ENCODE results near the gene FSIP1.

FSIP1 gene

DNA sequence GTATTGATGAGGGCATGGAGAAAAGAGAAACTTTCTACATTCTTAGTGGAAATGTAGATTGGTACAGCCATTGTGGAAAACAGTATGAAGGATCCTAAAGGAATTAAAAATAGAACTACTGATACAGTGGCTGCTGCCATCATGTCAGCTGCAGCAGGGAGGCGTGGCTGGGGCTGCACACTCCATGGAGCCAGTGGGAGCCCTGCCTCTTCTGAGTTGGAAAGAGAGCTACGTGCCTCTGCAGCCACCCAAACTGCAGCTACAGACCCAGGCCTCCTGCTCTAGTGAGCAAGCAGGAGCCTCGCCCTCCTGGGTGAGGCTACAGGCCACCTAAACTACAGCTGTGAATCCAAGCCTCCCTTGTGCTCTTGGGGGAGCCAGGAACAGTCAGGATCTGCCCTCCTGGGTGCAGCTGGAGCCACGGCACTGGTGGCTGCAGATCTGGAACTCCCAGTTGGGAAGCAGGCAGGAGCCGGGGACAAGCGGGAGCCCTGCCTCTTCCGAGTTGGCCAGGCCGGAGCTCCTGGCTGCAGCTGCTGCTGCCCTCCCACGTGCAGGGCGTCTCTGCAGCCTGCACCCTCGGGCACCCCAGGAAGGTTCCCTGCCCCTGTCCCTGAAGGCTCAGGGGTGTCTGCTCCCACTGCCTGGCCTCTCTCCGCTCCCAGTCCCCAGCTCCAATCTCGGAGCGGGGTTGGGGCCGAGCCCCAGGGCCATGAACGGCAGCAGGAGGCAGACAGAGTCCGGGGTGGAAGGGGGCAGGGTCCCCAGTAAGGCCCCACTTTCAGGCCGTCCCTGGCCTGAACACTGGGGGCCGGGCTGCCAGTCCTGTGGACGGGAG, 137.3 kb downstream of the FSIP1 start:
- no peak for DNase-seq (ENCODE audit: low spot score)

DNA sequence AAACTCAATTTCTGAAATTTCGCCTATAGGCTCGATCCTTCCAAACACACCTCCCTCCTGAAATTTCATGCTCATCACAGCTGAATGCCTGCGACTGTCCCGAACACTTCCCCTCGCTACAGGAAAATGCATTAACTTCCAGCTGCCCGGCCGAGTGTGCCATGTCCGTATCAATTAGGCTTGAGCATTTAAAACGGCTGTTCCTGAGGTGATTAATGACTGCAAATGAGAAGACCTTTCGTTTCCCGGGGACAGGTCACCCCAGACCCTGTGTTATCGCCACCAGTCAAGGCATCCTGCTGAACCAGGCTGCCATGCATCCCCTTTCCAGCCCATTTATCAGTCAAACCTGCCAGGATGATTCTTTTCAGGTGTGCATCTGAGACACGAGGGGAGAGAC, 138.5 kb downstream of the FSIP1 start:
- no peak for DNase-seq (ENCODE audit: low spot score)

DNA sequence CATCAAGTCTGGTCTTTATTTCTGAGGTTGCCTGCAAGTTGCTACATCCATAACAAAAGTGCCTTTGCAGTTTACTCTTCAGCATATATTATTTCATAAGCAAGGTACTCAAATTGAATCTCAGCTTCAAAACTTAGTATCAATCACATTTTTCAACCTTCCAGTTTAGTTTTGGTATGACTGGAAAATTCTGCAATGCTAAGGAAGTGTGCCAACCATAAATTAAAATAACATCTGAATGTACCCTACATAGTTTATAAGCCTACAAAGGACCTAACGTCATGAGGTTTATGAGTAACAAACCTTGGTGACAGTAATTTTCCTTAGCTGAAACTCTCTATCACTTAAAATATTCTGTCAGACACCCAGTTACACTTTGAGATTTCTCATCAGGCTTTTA, 138.9 kb downstream of the FSIP1 start:
- DNase-seq (ENCODE audit: low spot score), result no peak

DNA sequence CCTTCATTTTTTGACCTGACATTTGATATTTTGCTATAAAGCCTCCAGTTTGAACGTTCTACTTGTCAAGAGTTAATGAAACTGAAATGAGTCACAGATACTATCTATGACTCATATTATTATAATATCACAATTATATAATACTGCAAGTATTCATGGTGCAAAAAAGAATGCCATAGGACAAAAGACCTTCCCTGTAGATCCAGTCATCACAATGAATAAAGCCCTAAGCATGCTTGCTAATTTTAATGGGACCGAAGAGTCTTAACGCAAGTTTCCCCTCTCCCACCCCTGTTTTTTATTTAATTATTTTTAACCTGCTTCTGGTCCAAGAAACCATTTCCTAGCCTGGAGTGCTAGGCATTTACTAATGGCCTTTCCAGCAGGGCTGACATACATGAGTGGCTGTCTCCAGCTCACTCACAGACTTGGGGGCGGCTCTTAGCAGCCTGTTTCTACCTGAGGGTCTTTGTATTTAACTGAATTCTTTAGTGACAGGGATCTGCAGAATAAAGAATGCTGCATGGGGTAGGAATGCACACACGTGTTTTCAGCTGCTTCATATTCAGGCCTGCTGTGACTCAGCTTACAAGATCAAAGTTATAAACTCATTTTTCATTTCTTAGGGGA, 140.5 kb downstream of the FSIP1 start:
- peak; percentile 50 for DNase-seq (ENCODE audit: low spot score)

DNA sequence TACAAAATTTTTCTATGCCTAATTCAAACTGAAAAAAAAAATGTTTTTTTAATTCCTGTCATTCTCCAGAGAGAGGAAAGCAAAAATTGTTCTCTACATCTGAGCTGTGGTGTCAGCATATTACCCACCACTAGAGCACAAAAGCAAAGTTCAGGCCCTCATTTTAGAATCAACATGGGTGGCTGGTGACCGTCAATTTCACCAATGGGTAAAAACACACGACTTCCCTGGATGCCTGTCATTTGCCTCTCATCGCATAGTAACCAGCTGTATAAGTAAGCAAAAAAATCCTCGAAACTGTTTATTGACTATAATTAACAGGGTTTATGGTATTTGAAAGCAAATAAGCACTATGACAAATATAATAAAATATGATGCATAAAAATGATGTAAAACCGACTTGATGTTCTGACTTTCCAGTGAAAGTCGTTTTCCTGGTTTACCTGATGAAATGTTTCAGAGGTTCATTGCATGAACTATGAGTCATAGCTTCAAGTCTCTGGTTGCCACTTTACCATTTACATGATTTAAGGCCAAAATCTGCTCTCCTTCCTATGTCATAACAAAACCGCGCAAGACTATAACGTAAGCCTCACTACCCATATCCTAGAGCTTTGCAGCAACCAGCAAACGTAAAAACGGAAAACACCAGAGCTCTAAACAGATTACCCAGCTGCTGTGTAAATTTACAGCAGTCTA, 141.3 kb downstream of the FSIP1 start:
- no peak for DNase-seq (ENCODE audit: low spot score)

DNA sequence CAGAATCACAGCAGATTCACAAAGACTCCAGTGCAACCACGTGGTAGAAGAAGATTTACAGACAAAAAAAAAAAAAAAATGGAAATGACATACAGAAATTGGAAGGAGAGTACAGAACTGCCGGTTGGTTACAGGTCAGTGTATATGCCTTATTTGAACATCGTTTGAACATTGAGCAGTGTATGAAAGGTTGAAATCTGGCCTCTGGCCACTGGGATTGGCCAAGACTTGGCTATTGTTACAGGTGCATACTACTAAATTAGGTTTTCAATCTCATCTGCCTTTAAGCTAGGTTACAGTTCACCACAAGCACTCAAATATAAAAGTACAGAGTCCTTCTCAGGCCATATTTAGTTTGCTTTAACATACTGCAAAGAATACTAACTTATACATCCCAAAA, 142.0 kb downstream of the FSIP1 start:
- no peak for DNase-seq (ENCODE audit: low spot score)

DNA sequence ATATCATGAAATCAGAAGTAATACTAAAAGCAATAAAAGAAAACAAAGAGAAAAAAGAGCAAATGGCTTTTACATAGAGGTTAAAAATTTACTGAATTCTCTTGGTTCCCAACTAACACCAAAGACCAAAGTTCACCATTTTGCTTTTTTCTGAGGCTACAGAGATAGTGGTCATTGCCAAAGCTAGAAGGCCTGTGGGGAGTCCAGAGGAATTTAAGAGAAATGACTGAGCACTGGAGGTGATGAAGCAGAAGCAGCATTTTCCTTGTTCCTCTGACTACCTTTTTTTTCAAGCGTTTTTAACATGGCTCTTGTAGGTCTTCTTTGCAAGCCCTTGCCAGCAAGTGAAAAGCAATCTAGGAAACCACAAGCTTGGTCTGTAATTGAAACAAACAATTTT, 143.6 kb downstream of the FSIP1 start:
- DNase-seq (ENCODE audit: low spot score), result no peak

DNA sequence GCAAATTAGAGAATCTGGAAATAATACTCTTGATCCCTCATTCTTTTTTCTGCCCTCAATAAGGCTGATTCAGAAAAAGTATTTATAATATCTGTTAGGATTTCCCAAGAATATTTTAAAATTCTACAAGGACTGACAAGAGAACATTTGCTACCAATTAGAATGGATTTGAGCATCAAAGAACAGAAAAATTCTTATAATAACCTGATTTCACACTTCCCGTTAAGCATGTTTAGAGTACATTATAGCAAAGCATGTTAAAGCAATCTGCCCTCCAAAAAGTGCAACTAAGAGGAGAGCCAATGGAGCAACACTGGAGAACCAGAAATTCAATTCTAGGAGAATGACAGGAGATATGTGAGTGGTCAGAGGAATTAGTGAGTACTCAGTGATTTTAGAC, 144.6 kb downstream of the FSIP1 start:
- DNase-seq (ENCODE audit: low spot score), result no peak

DNA sequence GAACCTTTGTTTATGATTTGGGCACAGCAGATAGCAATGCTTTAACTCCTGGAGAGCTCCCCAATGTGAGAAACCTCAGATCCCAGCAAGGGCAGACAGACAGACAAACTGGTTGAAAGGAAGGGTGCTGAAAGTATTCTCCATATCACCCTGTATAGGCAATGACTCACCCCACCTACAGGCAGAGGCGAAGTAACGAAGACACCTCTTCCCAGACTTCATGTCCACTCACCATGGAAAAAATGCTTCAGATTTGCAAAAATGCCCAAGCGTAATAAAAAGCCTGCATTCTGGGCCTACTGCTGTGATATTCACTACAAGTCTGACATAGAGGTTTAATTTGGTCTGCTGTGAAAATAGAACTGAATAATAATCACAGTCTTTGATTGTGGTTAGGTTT, 151.3 kb downstream of the FSIP1 start:
- no peak for DNase-seq (ENCODE audit: low spot score)

DNA sequence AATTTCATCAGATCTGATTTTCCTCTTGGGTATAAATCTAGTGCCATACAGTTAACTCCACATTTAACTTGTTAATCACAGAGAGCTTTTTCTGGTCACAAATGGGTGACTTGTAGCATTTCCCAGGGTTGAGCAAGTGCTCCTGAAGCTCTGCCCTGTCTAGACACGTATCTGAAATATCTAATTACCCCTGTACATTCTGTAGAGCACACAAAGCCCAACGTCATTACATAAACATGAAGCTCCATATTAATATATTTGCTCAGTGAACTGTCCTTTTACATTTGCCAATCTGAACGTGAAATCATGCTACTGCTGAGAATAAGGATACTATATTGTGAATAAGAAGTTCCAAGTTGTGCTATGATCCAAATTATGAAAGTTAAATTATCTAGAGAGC, 152.7 kb downstream of the FSIP1 start:
- DNase-seq (ENCODE audit: low spot score), result no peak

DNA sequence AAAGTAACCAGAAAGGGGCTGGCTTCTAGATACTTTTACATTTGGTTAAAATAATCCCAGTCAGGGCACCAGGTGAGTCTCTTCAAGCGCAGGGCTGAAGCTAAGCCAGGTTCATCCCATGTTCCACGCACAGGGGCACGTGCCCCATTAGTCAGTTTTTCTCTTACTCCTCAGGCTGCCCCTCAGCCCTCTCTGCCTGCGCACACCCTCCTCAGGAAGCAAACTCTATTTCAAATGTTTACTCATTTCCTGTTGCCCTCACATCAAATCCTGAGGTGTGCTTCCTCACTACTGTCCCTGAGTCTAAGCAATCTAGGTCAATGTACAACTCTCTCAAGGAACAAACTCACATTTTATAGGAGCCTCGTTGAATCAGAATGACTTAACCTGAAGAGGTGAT, 153.3 kb downstream of the FSIP1 start:
- peak; percentile 85 for DNase-seq (ENCODE audit: low spot score)

DNA sequence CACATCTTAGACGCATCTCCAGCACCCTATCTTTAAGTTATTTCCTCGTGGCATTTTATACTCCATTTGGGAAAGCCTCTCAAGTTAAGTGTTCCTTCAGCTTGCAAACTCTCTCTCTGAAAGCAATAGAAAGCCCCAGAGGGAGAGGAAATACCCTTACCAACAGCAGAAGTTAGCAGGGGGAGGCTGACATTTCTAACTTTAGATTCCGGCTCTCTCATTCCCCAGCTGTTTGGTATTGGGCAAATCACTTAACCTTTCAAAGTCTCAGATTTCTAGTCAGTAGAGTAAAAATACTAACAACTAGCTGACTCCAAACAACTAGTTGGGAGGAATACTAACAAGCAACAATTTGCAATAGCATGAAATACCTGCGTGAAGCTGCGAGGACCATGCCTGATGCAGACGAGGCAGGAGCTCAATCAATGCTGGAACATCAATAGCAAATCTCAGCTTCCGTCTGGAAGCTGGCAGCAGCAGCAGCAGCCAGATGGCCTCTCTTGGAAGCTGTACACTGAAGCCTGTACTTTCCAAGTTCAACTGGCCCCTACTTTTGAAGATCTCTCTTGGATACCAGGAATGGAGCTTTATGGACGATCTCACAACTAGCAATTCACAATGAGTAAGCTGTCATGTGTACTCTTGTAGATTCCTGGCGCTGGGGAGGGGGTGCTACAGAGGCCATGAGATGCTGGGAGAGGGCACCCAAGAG, 153.9 kb downstream of the FSIP1 start:
- DNase-seq (ENCODE audit: low spot score), result no peak

DNA sequence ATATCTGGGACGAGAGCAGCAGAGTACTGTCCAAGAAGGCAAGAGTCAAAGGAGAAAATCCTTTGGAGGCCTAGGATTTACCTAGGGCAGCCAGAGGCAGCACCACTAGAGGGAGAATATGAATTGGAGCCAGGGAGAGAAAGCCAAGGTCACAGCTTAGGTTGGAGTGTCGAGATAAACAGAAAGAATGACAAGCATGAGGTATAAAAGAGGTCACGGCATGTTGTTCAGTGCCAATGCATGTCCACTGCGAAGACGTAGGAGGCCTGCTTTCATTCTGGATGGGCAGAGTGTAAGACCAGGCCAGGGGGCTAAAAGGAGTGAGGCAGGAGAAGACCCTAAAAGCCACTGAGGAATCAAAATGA, 154.5 kb downstream of the FSIP1 start:
- no peak for DNase-seq (ENCODE audit: low spot score)

DNA sequence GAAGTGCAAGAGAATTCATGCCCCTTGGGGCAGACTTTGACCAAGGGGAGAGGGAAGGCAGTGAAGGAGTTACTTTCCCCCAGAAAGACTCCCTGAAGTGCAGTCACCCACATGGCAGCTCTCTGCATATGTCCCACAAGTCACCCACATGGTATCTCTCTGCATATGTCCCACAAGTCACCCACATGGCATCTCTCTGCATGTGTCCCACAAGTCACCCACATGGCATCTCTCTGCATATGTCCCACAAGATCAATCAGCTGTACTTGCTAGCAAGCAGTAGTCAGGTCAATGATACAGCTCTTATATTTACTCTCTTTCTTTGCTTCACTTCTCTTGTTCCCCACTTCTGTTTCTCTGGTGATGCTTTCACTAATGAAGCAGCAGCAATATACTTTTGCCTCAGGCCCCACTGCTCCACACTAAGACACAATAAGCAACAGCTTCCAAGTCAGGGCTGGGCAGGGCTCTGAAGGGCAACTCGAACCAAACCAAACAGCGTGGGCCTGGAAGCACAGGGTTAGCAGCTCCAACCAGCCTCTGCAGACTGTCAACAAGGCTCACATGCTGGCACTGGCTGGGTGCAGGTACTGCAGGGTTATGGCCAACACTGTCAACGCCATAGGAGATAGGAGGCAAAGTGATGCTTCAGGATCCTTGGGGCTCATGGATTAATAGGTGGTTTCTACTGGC, 155.0 kb downstream of the FSIP1 start:
- DNase-seq (ENCODE audit: low spot score), result no peak

DNA sequence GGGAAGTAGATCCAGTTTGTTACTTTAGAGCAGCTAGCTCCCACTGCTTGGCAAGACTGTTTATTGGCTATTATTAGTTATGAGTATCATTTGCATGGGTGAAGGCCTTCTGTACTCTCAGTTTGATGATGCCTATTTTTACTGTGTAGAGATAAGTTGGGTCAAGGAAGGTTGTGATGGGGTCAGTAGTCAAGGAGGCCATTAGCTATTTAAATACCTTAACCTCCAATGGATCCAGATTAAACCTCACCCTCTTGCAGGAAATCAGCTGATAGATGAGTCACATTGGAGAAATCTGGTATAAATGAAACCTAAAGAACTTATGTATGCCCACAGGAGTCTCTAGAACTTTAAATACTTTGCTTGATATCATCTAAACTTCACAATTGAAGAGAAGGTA, 156.8 kb downstream of the FSIP1 start:
- DNase-seq (ENCODE audit: low spot score), result peak; percentile 42

DNA sequence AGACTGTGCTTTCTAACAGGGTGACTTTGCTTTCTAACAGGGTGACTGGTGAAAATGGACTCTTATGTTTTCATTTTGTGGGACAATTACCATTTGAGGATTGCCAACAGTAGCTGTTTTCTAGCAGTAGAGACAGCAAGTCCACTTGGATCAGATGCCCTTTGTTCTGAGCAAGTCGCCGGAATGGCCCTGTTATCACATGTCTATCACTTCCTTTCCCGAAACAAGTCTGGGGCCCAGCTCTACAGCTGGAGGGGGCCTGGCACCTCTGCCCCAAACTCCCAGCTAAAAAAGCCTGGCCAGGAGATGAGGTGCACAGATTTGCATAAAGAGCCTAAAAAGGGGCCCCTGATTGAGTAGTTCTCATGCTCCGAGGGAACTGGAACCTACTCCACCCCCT, 157.2 kb downstream of the FSIP1 start:
- DNase-seq (ENCODE audit: low spot score), result no peak

DNA sequence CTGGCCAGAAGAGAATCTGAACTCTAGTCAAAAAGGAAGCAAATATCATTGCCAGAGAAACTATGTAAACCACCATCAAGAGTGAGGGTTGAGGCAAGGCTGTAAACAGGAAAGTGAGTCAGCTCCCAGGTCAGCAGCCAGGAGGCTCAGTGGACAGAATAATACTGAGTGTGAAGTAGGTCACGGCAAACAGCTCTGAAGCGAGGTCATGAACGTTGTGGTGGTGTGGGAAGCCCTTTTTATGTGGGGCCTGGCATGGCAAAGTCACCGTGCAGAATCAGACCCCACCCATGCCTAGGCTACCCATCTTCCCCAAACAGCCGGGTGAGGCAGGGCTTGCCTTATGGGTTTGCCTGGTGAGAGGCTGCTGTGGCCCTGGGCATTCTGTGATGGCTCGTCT, 157.8 kb downstream of the FSIP1 start:
- peak; percentile 87 for DNase-seq (ENCODE audit: low spot score)

DNA sequence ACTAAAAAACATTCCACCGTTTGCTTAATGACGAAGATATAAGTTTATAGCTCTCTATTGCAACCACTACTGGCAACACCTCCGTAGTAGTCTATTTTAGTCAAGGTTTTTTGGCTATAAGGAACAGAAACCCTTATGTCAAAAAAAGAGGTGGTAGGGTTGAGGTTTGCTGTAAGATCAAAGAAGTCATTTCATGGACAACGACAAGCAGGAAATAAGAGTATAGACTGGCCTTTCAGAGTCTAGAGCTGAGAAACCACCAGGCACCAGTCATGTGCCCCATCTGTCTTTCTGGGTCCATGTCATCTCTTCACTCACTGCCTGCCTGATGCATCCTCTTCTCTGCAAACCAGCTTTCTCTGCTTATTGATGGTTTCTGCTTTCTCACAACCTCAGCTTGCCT, 159.1 kb downstream of the FSIP1 start:
- no peak for DNase-seq (ENCODE audit: low spot score)

DNA sequence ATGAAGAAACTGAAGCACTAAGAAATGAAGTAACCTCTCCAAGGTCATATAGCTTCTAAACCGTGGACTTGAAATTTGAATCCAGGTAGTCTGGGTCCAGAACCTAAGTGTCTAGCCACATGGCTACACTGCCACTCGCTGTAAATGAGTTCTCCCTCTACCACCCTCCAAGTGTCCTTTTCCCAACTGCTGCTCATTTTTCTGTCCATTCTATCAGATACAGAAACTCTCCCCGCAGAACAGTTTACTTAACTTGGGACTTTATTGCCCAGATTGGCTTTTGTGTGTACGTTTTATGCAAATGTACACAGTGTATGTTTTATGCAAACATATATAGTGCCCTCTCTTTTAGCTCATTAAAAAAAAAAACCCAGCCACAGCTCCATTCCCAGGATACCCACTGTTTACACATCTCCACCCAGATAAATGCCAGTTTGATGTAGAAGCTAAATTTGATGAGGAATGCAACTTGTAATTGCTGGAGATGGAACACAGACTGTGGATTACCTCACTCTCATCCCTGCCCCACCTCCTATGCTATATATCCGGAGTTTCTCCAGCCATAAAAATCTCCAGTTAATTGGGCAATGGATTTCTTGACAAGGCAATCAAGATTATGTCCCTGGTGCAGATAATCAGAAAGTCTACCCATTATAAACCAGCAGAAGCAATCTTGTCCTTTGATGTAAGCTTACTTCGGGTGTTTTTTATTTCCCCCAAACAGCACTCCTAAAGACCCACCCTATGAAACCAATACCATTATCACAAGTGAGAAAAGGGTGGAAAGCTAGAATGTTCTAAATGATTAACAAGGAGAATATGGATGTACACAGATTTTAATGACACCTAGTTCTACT, 159.8 kb downstream of the FSIP1 start:
- no peak for DNase-seq (ENCODE audit: low spot score)

DNA sequence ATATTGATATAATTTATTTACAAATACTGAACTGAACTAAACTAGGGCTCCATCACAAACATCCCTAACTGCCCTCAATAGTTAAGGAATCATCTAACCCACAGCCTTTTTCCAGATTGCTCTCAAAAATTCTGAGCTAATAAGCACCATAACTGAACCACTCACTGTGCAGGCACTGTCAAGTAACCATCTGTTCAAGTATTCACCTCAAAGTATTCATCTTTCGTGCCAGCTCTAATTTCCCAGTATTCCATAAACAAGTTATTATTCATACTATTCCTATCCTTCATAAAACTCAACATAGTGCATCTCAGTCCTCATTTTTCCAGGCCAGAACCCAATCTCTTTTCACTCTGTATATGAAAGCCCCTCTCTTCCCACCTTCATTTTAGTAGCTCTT, 160.7 kb downstream of the FSIP1 start:
- DNase-seq (ENCODE audit: low spot score), result no peak

DNA sequence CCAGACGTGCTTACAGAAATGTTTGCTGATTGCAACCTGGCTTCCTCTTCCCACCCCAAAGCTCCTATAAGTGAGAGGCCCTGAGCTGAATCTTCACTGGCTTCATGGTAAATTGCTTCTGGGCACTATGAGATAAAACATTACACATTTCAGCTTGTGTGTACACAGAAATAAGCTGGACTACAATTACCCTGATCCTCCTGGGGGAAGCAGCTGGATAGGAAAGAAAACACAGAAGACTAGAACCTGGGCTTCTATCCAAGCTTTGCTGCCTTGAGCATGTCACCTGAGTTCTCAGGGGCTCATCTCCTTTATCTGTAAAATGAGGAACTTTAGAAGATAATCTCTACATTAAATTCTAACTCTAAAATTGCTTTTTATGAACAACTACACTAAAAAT, 161.4 kb downstream of the FSIP1 start:
- no peak for DNase-seq (ENCODE audit: low spot score)
